Activated T-helper 1 cell treated with Interleukin-2 at 50 U/mL for 16 hours (primary cell): Measurements from ENCODE around the gene DCAF15.
"Not testable (repeated sequence)": the region's sequence is repeated elsewhere in the genome, so short reads cannot be mapped to it uniquely, and the experiment has no call there.

Source experiments
- DNase-seq: peaks from one replicate; pipeline ENCODE4 v3.0.0-alpha.2; 2020; ENCODE audit warnings: low read depth

The DCAF15 gene

DNA sequence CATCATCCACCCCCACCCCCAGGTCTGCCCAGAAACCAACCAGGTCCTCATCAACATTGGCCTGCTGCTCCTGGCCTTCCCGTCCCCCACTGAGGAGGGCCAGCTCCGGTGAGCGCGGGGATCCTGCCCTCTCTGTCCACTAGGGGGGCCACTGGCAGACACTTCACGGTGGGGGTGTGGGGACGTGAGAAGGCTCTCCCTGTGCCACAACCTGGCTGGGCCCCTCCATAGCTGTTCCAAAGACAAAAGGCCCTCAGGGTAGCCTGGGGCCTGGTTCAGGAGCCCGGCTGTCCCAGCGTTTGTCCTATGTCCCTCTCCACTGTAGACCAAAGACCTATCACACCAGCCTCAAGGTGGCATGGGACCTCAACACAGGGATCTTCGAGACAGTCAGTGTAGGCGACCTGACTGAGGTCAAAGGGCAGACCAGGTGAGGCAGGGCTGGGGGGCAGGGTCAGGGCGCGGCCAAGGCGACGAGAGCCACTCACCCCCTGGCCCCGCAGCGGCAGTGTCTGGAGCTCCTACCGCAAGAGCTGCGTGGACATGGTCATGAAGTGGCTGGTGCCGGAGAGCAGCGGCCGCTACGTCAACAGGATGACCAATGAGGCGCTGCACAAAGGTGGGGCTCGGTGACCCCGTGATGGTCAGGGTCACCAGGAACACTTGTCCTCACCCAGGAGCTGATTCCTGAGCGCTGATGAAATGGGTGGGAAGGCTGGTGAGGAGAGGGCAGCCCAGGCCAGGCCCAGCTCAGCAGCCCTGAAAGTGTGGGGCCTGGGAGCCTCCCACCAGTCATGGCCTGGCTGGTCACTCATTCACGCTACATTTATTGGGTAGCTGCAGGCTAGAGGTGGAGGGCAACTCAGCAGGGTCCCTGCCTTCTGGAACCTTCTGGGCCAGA lies 7.9 kb downstream of the DCAF15 start:
- no peak for DNase-seq

DNA sequence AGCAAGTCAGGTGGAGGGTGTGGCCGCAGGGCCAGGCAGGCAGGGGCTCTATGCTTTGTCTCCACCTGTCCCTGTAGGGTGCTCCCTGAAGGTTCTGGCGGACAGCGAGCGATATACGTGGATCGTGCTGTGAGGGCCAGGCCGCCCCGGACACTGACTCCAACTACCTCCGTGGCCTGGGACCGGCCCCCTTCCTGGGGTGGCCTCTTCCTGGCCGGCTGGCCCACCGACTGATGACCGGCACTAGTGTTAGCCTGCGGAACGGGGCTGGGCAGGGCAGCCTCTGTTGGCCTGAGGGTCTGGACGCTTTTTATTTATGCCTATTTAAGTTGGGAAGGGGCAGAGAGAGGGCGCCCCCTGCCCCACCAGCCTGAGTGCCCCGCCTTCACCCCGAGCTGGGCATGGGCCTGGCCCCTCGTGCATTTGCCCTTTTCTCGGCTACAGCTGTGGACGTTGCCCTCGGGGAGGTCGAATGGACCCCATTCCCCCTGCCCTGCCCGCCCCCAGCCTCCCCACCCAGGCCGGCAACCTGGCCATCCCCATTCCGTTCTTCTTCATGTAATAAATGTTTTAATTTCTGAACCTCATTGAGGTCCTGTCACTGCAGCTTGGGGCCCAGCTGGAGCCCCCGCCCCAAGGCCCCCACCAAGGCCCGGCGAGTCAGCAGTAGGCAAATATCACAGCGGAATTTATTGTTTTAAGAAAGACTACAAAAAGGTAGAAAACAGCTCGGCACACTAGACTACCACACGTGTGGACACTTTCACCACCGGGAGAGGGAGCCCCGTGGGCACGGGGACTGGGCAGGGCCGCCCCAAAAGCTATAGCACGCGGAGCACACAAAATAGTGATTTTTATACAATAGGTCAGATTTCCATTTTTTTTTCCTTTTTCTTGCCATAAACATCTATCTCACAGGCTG lies 8.8 kb downstream of the DCAF15 start:
- DNase-seq, result no peak

DNA sequence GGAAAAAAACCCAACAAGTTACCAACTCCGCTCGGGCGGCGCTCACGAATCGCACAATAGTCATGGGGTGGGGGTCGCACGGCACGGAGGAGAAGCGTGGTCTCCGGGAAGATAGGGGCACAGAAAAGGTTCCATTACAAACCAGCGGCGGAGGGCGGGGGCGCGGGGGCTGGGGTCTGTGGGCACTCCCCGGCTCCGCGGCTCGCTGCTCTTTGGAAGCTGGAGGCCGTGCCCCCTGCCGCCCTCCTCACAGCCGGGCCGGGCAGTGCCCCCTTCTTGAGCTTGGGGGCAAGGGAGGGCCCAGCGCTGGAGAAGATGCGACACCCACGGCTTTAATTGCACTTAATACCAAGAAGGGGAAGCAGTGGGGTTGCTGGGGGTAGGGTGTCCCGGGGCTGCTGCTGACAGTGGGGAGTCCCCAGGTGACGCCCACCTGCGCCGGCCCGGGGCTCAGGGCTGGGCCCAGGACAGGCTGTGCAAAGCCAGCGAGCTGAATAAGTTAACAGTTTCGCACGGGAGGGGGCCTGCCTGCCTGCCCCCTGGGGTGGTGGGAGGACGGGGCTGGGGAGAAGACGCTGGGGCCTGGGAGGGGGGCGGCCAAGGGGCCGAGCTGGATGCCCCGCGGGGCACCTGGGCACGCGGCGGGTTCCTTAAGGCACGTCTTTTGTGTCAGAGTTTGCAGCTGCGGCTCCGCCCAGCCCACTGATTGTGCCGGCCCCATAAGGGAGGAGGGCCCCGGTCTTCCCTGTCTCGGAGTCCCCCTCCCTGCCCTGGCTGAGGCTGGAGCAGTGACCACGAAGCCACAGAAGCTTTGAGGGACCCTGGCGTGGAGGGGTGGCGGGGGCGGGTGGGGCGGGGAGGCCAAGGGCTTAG lies 9.8 kb downstream of the DCAF15 start:
- no peak for DNase-seq

- DNase-seq, result no peak
These were observed 10.6 kb downstream of the DCAF15 start for GRCh38 chr19:13962699-13963602.

DNA sequence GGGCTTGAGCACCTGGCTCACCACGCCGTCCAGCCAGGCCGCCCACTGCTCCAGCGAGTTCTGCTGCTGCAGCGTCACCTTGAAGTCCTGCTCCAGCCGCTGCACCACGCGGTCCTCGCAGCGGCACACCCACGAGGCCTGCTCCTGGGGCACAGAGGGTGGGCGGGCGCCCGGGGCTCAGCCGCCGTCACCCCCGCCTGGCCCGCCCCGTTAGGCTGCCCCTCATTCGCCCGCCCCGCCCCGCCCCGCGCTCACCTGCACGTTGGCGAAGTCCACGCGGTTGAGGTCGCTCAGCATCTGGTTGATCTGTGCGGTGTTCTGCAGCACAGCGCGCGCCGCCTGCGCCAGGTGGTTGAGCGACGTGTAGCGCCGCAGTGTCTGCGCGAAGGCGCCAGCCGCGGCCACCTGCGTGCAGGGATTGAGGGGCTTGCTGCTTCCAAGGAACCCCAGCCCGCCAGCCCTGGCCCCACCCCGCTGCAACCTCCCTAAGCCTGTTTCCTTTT lies 11.3 kb downstream of the DCAF15 start:
- DNase-seq, result no peak

GRCh38 chr19:13964776-13965175 lies 12.5 kb downstream of the DCAF15 start:
- no peak for DNase-seq

DNA sequence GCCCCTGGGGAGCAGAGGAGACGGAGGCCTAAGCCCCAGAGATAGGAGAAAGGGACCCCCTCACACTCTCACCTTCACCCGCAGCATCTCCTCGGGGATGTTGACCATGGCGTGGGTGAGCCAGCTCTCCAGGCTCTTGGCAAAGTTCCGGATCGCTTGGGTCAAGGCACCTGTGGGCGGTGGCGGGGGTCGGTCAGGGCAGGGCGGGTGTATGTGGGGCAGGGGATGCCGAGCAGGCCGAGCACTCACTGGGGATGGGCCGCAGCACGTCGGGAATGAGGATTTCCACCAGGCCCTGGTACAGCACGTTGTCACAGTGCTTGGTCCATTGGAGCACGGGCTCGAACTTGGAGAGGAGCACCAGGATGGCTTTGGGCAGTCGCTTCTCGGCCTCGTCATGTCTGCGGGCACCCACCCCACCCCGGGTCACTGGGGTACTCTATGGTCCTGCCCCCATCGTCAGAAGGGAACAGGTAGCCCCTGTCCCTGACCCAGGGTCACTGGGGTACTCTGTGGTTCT lies 13.1 kb downstream of the DCAF15 start:
- DNase-seq, result no peak

DNA sequence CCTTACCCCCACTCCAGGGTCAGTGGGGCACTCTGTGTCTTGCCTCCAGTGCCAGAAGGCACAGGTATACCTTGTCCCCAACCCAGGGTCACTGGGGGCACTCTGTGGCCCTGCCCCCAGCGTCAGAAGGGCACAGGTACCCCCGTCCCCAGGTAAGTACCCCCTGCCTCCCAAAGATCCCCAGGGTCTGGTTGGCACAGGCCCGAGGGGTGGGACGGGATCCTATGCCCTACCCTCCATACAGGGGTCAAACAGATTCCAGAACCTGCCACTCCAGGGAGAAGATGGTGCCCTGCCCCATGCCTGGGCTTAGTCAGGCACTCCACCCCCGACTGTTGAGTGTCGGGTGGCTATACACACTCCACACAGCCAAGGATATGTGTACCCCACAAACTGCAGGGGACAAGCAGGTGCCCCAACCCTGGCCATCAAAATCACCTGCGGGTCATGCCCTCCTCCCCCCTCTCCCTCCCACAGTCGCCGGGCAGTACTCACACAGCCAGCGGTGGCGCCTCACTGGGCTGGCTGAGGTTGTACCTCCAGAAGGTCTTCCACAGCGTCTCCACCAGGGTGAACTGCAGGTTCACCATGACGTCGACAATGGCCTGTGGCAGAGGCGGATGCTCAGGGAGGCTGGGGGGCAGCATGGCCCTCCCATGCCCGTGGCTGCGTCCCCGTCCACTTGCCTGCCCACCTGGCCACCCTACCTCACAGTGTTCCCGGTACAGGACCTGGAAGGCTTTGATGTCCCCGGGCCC lies 13.8 kb downstream of the DCAF15 start:
- no peak for DNase-seq

- no peak for DNase-seq
These were observed 14.4 kb downstream of the DCAF15 start for GRCh38 chr19:13966684-13967128.

GRCh38 chr19:13967206-13967605 lies 14.9 kb downstream of the DCAF15 start:
- DNase-seq, result not testable (repeated sequence)

- DNase-seq, result no peak
These were observed 16.1 kb downstream of the DCAF15 start for GRCh38 chr19:13968383-13968935.

DNA sequence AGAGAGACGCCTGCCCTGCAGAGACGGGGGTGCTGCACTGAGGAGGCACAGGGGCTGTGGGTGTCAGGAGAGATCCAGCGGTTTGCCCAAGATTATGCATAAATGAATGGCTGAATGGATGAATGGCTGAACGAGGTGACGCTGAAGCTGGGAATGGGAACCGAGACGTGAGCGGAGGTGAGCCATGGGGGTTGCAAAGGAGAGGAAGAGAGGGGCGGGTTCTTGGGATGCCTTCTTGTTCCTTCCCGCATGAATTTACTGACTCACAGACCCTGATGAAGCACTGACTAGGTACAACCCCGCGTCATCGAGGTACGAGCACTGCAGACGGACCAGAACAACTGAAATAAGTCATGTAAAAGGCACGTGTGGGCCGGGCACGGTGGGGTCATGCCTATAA lies 16.7 kb downstream of the DCAF15 start:
- no peak for DNase-seq

- DNase-seq, result no peak
These were observed 17.6 kb downstream of the DCAF15 start for GRCh38 chr19:13969897-13970296.

- not testable (repeated sequence) for DNase-seq
These were observed 19.6 kb downstream of the DCAF15 start for GRCh38 chr19:13971868-13972267.

GRCh38 chr19:13972368-13973155 lies 20.3 kb downstream of the DCAF15 start:
- no peak for DNase-seq

DNA sequence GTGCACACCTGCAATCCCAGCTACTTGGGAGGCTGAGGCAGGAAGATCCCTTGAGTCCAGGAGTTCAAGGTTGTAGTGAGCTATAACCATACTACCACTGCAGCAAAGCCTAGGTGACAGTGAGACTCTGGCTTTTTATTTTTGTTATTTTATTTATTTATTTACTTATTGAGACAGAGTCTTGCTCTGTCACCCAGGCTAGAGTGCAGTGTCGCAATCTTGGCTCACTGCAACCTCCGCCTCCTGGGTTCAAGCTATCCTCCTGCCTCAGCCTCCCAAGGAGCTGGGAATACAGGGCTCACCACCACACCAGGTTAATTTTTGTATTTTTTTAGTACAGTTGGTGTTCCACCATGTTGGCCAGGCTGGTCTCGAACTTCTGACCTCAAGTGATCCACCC lies 21.2 kb downstream of the DCAF15 start:
- not testable (repeated sequence) for DNase-seq

- no peak for DNase-seq
These were observed 21.8 kb downstream of the DCAF15 start for GRCh38 chr19:13974073-13974472.

GRCh38 chr19:13975870-13976269 lies 23.6 kb downstream of the DCAF15 start:
- no peak for DNase-seq
